Measurements from ENCODE around the gene THSD4. TPM values are rescaled to one million over a fixed set of nuclear protein-coding genes. Genes with fewer than 3 reads are reported as not detected.

The THSD4 gene
- total RNA-seq, 1 donor from 2014 or later: 2.5 TPM

DNA sequence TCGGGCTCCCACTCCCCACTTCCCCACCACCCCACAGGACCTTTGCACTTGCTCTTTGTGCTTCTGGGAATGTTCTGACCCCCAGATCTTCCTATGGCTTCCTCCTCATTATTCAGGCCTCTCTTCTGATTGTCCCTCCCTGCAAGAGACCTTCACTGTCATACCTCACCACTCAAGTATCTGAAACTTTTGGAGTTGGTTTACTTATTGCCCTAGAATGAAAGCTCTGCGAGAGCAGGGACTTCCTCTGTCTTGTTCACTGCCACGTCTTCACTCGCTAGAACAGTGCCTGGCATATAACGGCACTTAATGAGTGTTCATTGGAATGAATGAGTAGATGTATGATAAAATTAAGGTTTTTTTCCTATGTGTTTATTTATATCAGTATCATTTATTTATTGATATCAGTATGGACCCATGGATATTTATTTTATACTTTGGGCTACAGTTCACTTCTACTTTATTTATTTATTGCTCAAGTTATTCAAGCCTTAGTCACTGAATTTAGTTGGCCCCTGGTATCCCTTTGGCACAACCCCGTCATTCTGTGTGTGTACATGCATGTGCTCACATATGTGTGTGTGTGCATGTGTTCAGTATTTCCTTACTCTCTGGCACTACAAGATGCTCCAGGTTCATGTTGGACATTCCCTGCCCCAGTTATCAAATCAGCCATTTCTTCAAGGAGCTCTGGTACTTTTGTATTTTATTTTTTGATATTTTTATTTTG, 197.6 kb downstream of the THSD4 start:
- Histone ChIP-seq H3K9me3 (ENCODE audit: insufficient read depth, low read depth, low read length) (no peaks in the 10 kb centered on the region), H4K20me1 (ENCODE audit: insufficient read depth, low read length) (no peaks in the 10 kb centered on the region), H3K4me1 (ENCODE audit: insufficient read depth, low read length) (peaks cover 20% of the 10 kb centered on the region), H3K79me2 (ENCODE audit: insufficient read depth, low read length) (no peaks in the 10 kb centered on the region), H3K27me3 (ENCODE audit: insufficient read depth, low read length) (no peaks in the 10 kb centered on the region), H3K4me3 (ENCODE audit: insufficient read depth, low read depth, low read length) (no peak overlapping the region), H3K9ac (ENCODE audit: low read length) (no peak overlapping the region), H3K36me3 (ENCODE audit: insufficient read depth, low read length) (no peaks in the 10 kb centered on the region), H2AFZ (ENCODE audit: low read depth, low read length) (no peak overlapping the region), H3K4me2 (ENCODE audit: low read length) (peak overlapping the region; percentile 77), H3K27ac (ENCODE audit: low read depth, low read length) (peak overlapping the region; percentile 61)
- no peaks in the 10 kb centered on the region for H3K4me1 Mint-ChIP-seq (ENCODE audit: low read depth, unreplicated experiment)
- no peak for FAIRE-seq
- H3K9me3 Mint-ChIP-seq (ENCODE audit: unreplicated experiment): peaks cover 17% of the 10 kb centered on the region
- H3K4me3 Mint-ChIP-seq (ENCODE audit: unreplicated experiment): no peak overlapping the region
- H3K27me3 Mint-ChIP-seq (ENCODE audit: low read depth, unreplicated experiment): peaks cover 4% of the 10 kb centered on the region
- H3K36me3 Mint-ChIP-seq (ENCODE audit: low read depth, unreplicated experiment): peaks cover under 1% of the 10 kb centered on the region
- no peak for DNase-seq (ENCODE audit: low read depth)
- H3K27ac Mint-ChIP-seq (ENCODE audit: unreplicated experiment): no peak overlapping the region
- no peak for TF ChIP-seq EZH2 (IDR thresholded peaks at IDR 0.05; ENCODE audit: insufficient read depth, low read length)
- TF ChIP-seq, protein P1, sequence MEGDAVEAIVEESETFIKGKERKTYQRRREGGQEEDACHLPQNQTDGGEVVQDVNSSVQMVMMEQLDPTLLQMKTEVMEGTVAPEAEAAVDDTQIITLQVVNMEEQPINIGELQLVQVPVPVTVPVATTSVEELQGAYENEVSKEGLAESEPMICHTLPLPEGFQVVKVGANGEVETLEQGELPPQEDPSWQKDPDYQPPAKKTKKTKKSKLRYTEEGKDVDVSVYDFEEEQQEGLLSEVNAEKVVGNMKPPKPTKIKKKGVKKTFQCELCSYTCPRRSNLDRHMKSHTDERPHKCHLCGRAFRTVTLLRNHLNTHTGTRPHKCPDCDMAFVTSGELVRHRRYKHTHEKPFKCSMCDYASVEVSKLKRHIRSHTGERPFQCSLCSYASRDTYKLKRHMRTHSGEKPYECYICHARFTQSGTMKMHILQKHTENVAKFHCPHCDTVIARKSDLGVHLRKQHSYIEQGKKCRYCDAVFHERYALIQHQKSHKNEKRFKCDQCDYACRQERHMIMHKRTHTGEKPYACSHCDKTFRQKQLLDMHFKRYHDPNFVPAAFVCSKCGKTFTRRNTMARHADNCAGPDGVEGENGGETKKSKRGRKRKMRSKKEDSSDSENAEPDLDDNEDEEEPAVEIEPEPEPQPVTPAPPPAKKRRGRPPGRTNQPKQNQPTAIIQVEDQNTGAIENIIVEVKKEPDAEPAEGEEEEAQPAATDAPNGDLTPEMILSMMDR (IDR thresholded peaks at IDR 0.05; ENCODE audit: insufficient read depth, low read depth, low read length): no peak

DNA sequence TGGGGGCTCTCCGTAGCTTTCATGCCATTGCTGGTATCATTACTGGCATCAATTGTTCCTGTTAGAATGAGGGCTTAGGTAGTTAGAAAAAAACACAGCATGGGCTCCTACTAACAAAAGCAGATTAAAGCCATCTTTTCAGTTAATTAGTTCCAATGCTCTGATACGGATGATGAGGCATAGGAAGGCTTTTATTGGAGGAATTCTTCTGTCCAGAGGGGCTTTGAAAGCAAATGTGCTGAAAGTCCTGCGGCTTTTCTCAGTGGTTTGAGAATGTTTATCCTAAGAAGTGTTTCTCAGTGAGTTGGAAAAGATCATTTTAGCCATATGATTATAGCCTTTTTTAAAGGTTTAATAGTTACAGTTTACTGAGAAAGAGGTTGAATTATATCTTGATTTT, 198.5 kb downstream of the THSD4 start:
- Mint-ChIP-seq H3K4me1 (ENCODE audit: low read depth, unreplicated experiment) (no peaks in the 10 kb centered on the region), H3K9me3 (ENCODE audit: unreplicated experiment) (peaks cover 17% of the 10 kb centered on the region), H3K4me3 (ENCODE audit: unreplicated experiment) (no peak overlapping the region), H3K27ac (ENCODE audit: unreplicated experiment) (no peak overlapping the region), H3K27me3 (ENCODE audit: low read depth, unreplicated experiment) (peaks cover 4% of the 10 kb centered on the region), H3K36me3 (ENCODE audit: low read depth, unreplicated experiment) (peaks cover 3% of the 10 kb centered on the region)
- TF ChIP-seq EZH2 (IDR thresholded peaks at IDR 0.05; ENCODE audit: insufficient read depth, low read length): no peak
- TF ChIP-seq, protein P1 (IDR thresholded peaks at IDR 0.05; ENCODE audit: insufficient read depth, low read depth, low read length): no peak
- Histone ChIP-seq H3K4me3 (ENCODE audit: insufficient read depth, low read depth, low read length) (peak overlapping the region; percentile 11), H3K79me2 (ENCODE audit: insufficient read depth, low read length) (no peaks in the 10 kb centered on the region), H3K4me1 (ENCODE audit: insufficient read depth, low read length) (peaks cover 20% of the 10 kb centered on the region), H3K9me3 (ENCODE audit: insufficient read depth, low read depth, low read length) (no peaks in the 10 kb centered on the region), H4K20me1 (ENCODE audit: insufficient read depth, low read length) (no peaks in the 10 kb centered on the region), H3K4me2 (ENCODE audit: low read length) (peak overlapping the region; percentile 77), H3K27me3 (ENCODE audit: insufficient read depth, low read length) (no peaks in the 10 kb centered on the region), H3K9ac (ENCODE audit: low read length) (peak overlapping the region; percentile 67), H3K36me3 (ENCODE audit: insufficient read depth, low read length) (no peaks in the 10 kb centered on the region), H3K27ac (ENCODE audit: low read depth, low read length) (peak overlapping the region; percentile 61), H2AFZ (ENCODE audit: low read depth, low read length) (peak overlapping the region; percentile 54)
- FAIRE-seq (no peak), DNase-seq (ENCODE audit: low read depth) (peak; percentile 82)

DNA sequence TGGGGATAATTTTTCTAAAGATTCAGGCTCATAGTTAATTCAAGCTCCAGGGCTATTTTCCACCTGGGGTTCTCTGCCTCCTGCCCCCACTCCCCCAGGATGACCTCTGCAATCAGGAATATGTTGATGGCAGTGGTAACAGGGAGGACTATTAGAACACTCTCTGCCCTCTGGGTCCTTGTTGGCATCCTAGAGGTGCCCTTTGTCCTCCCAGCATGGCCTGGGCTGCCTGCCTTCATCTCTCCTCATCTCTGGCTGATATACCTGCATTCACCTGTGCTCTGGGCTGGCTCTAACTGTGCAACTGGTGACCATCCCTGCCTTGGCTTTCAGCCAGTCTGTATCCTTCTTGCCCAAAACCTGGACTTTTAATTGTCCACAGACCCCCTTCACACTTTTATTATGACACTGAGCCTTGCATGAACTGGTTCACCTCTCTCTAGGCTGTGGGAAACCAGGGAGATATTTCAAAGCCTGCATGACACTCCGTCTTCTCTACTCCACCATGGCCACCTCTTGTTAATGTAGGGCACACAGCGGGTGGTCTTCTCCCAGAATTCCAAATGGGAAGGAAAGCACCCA, 199.8 kb downstream of the THSD4 start:
- H3K27ac Mint-ChIP-seq (ENCODE audit: unreplicated experiment): no peak overlapping the region

More for the DNA sequence above, 199.8 kb downstream of the THSD4 start:
- Mint-ChIP-seq H3K27me3 (ENCODE audit: low read depth, unreplicated experiment) (peaks cover 4% of the 10 kb centered on the region), H3K9me3 (ENCODE audit: unreplicated experiment) (peaks cover 17% of the 10 kb centered on the region), H3K4me1 (ENCODE audit: low read depth, unreplicated experiment) (no peaks in the 10 kb centered on the region), H3K4me3 (ENCODE audit: unreplicated experiment) (no peak overlapping the region), H3K36me3 (ENCODE audit: low read depth, unreplicated experiment) (peaks cover 3% of the 10 kb centered on the region)
- no peak for DNase-seq (ENCODE audit: low read depth)
- Histone ChIP-seq H3K27me3 (ENCODE audit: insufficient read depth, low read length) (no peaks in the 10 kb centered on the region), H3K9me3 (ENCODE audit: insufficient read depth, low read depth, low read length) (no peaks in the 10 kb centered on the region), H3K79me2 (ENCODE audit: insufficient read depth, low read length) (no peaks in the 10 kb centered on the region), H2AFZ (ENCODE audit: low read depth, low read length) (no peak overlapping the region), H3K9ac (ENCODE audit: low read length) (no peak overlapping the region), H3K4me2 (ENCODE audit: low read length) (no peak overlapping the region), H3K4me3 (ENCODE audit: insufficient read depth, low read depth, low read length) (no peak overlapping the region), H3K36me3 (ENCODE audit: insufficient read depth, low read length) (no peaks in the 10 kb centered on the region), H3K4me1 (ENCODE audit: insufficient read depth, low read length) (peaks cover 20% of the 10 kb centered on the region), H3K27ac (ENCODE audit: low read depth, low read length) (no peak overlapping the region), H4K20me1 (ENCODE audit: insufficient read depth, low read length) (no peaks in the 10 kb centered on the region)
- TF ChIP-seq, protein P1 (IDR thresholded peaks at IDR 0.05; ENCODE audit: insufficient read depth, low read depth, low read length): no peak
- TF ChIP-seq EZH2 (IDR thresholded peaks at IDR 0.05; ENCODE audit: insufficient read depth, low read length): no peak
- no peak for FAIRE-seq
